Activated CD8-positive, alpha-beta T cell treated with anti-CD3 and anti-CD28 coated beads for 36 hours (primary cell): Measurements from ENCODE around the gene E2F8. TPM values are rescaled to one million over a fixed set of nuclear protein-coding genes. Genes with fewer than 3 reads are reported as not detected.

ENCODE experiments used
- ATAC-seq: fragments of 200-7000 bp; cut with Tn5 transposase; one replicate; pipeline ENCODE4 v1.10.0; 2021; ENCODE audit warnings: mild to moderate bottlenecking, moderate library complexity
- CTCF ChIA-PET: fragments of 350-600 bp; sonication (Branson Sonifier 250); formaldehyde crosslinking; loops from one replicate; lab custom pipeline; 2021; ENCODE audit warnings: antibody characterized with exemption; lab: Charles Lee
- POLR2A ChIA-PET: fragments of 350-600 bp; sonication (Branson Sonifier 250); formaldehyde crosslinking; loops from one replicate; lab custom pipeline; 2021; ENCODE audit warnings: antibody characterized with exemption; lab: Charles Lee
- DNase-seq: peaks from one replicate; pipeline ENCODE4 v3.0.0-alpha.2; 2020
- H3K27ac Mint-ChIP-seq: one replicate; pipeline ENCODE4 v1.8.0; 2021; ENCODE audit warnings: mild to moderate bottlenecking, mixed read lengths
- H3K27me3 Mint-ChIP-seq: one replicate; pipeline ENCODE4 v1.8.0; 2021; ENCODE audit warnings: mixed read lengths
- H3K36me3 Mint-ChIP-seq: one replicate; pipeline ENCODE4 v1.8.0; 2021; ENCODE audit warnings: low read depth, mixed read lengths
- H3K4me1 Mint-ChIP-seq: one replicate; pipeline ENCODE4 v1.8.0; 2021; ENCODE audit warnings: low read depth, mixed read lengths
- H3K4me3 Mint-ChIP-seq: one replicate; pipeline ENCODE4 v1.8.0; 2021; ENCODE audit warnings: mild to moderate bottlenecking, moderate library complexity, mixed read lengths
- H3K9me3 Mint-ChIP-seq: one replicate; pipeline ENCODE4 v1.8.0; 2021; ENCODE audit warnings: mixed read lengths
- CTCF ChIP-seq: fragments of 200-600 bp; IDR thresholded peaks from one replicate; pipeline ENCODE4 v1.8.0; 2022; ENCODE audit warnings: antibody characterized with exemption, mild to moderate bottlenecking
- intact Hi-C: fragments of 100-400 bp; cut with micrococcal nuclease; formaldehyde crosslinking; loops from one replicate; pipeline ENCODE4 v1.10.0; 2022
- total RNA-seq, 2 experiments: library from RNA; stranded (reverse); gene quantifications; one replicate each; pipeline ENCODE4 v1.2.3, GENCODE V29; 2021

E2F8 gene
- total RNA-seq, 2 experiments from 2014 or later = 12.9 to 13.1 TPM

GRCh38 chr11:19226378-19227195 is 14.2 kb downstream of the E2F8 start:
- H3K4me1 Mint-ChIP-seq = no peaks in the 10 kb centered on the region
- no peak for TF ChIP-seq CTCF
- H3K27me3 Mint-ChIP-seq = no peaks in the 10 kb centered on the region
- ChIA-PET CTCF (no interaction called here), POLR2A (no interaction called here)
- H3K27ac Mint-ChIP-seq = no peak overlapping the region
- H3K36me3 Mint-ChIP-seq = peaks cover 41% of the 10 kb centered on the region
- H3K4me3 Mint-ChIP-seq = no peak overlapping the region
- no peaks in the 10 kb centered on the region for H3K9me3 Mint-ChIP-seq
- DNase-seq = no peak
- intact Hi-C loops = no loop called here
- ATAC-seq = no peak

DNA sequence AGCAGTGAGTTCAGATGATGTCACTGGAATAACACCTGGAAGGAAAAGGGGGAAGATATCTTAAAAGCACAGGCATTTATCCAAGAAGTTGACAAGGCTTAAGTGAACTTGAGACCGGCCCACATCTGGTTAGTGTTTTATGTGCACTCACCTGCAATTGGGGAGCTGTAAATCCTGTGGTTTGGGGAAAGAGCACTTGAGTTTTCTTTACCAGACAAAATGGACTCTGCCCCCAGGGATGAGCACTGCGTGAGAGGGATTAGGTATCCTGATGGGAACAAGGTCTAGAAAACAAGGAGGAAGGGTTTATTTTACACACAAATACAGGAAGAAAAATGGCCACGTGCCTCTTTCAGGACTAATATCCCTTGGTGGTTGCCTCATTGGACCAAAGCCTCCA is 15.2 kb downstream of the E2F8 start:
- no peak for DNase-seq
- Mint-ChIP-seq H3K27me3 (no peaks in the 10 kb centered on the region), H3K4me1 (no peaks in the 10 kb centered on the region), H3K36me3 (peaks cover 34% of the 10 kb centered on the region), H3K4me3 (no peak overlapping the region), H3K9me3 (no peaks in the 10 kb centered on the region), H3K27ac (no peak overlapping the region)
- ChIA-PET CTCF (no interaction called here), POLR2A (no interaction called here)
- TF ChIP-seq CTCF = no peak
- intact Hi-C loops = no loop called here
- no peak for ATAC-seq

DNA sequence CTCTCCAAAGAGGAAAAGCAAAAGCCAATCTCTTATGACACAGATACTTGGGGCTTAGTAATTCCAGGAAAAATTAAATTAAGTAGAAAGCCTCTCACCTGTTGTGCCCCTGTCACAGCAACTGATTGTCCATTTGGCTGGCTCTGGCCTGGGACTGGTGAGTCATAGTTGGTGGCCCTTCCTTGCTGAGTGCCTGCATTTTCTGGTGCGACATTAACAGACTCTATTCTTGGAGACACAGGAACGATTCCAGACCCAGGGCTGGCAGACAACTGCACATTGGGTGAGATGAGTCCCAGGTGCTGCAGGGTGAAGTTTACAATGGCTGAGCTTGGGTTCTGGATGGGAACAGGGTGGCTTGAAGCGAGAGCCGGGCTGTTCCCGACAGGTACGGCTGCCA is 15.6 kb downstream of the E2F8 start:
- CTCF ChIA-PET = no interaction called here
- no peak for ATAC-seq
- intact Hi-C loops = no loop called here
- POLR2A ChIA-PET = interaction anchor here (0.6 kb wide), 1 partner anchor 10 kb away, joined by 3 read pairs; no protein-coding TSS in a partner anchor
- no peak for TF ChIP-seq CTCF
- peaks cover 34% of the 10 kb centered on the region for H3K36me3 Mint-ChIP-seq
- no peaks in the 10 kb centered on the region for H3K9me3 Mint-ChIP-seq
- H3K4me3 Mint-ChIP-seq = no peak overlapping the region
- no peaks in the 10 kb centered on the region for H3K4me1 Mint-ChIP-seq
- H3K27ac Mint-ChIP-seq = no peak overlapping the region
- DNase-seq = no peak
- H3K27me3 Mint-ChIP-seq = no peaks in the 10 kb centered on the region

DNA sequence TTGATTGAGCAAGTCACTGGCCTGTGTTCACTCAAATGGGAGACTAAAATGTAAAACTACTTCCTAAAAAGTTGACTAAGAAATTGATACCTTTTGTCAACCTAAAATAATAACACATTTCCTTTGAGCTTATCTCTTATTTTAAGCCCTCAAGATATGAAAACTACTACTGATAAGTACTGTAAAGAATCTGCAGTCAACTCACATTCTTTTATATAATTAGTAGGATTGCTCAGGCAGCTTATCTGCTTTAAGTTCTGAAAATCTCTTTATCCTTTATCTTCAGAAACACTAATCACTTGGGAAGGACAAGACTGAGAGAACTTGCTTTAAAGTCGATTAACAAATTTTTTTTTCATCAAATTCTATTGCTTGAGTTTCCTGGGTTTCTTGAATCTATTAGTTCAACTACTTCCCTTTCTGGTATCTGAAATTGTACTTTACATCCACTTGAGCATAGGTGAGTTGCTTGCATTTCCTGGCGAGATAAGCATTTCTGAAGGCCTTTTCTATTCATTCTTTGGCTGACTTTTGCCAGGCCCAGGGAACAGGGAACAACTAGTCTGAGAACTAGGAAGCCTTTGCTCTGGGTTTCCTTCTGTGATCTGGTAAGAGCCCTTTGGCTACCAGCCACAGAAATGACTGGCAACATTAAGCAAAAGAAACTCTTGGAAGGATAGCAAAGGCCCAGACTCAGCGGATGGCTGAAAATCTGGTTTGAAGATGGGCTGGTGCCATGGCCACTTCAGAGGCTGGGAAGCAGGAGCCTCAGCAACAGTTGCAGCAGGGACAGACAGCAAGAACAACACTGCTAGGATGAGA is 19.6 kb downstream of the E2F8 start:
- ATAC-seq (no peak), DNase-seq (no peak)
- intact Hi-C loops = no loop called here
- Mint-ChIP-seq H3K4me3 (no peak overlapping the region), H3K4me1 (no peaks in the 10 kb centered on the region), H3K9me3 (no peaks in the 10 kb centered on the region), H3K27ac (no peak overlapping the region), H3K27me3 (no peaks in the 10 kb centered on the region), H3K36me3 (peaks cover 22% of the 10 kb centered on the region)
- no peak for TF ChIP-seq CTCF
- POLR2A ChIA-PET = no interaction called here
- CTCF ChIA-PET = interaction anchor here (1.1 kb wide), 1 partner anchor 105 kb away, joined by 3 read pairs; the partner anchor contains the start of gene ZDHHC13
